Stimulated activated CD4-positive, alpha-beta T cell treated with anti-CD3 and anti-CD28 coated beads, Interleukin-1b, Interleukin-23, amount 100 ng/mL, for 48 hours (primary cell): Measurements from ENCODE around the gene FBXL12.
"Not testable (repeated sequence)": the region's sequence is repeated elsewhere in the genome, so short reads cannot be mapped to it uniquely, and the experiment has no call there.

Source experiments
- DNase-seq: peaks from one replicate; pipeline ENCODE4 v3.0.0-alpha.2; 2020

The FBXL12 gene

GRCh38 chr19:9791552-9792205, 27.2 kb downstream of the FBXL12 start:
- DNase-seq: peak; percentile 95

- DNase-seq: not testable (repeated sequence)
Observed at GRCh38 chr19:9791073-9791367, 27.9 kb downstream of the FBXL12 start.

- DNase-seq: not testable (repeated sequence)
Observed at GRCh38 chr19:9789579-9789978, 29.3 kb downstream of the FBXL12 start.

DNA sequence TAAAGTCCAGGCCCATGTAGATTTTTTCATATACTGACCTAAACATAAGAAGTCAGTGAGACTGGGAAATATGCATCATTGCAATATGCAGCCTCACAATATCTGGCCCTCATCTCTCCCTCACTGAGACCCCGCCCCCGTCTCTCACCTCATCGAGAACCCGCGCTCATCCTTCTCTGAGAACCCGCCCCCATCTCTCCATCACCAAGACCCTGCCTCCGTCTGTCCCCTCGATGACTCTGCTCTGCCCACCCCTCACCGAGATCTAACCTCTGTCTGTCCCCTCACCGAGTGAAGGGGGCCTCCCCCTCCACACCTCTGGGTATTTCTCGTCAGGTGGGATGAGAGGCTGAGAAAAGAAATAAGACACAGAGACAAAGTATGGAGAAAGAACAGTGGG, 29.8 kb downstream of the FBXL12 start:
- DNase-seq: no peak

DNA sequence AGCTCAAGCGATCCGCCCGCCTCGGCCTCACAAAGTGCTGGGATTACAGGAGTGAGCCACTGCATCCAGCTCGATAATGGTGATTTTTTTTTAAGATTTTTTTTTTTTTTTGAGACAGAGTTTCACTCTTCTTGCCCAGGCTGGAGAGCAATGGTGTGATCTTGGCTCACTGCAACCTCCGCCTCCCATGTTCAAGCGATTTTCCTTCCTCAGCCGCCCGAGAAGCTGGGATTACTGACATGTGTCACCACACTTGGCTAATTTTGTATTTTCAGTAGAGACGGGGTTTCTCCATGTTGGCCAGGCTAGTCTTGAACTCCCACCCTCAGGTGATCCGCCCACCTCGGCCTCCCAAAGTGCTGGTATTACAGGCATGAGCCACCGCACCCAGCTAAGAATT, 30.3 kb downstream of the FBXL12 start:
- not testable (repeated sequence) for DNase-seq

- no peak for DNase-seq
Observed at GRCh38 chr19:9786819-9787218, 32.1 kb downstream of the FBXL12 start.

DNA sequence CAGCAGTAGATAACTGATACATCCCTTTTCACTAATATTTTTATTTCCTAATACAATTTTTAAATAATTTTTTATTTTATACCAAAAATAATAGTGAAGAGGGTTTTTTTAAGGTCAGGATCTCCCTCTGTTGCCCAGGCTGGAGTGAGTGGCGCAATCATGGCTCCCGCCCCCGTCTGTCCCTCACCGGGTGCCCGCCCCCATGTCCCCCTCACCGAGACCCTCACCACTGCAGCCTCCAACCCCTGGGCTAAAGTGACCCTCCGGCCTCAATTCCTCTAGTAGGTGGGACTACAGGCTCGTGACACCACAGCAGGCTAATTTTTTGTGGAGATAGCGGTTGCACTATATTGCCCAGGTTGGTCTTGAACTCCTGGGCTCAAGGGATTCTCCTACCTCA, 32.5 kb downstream of the FBXL12 start:
- no peak for DNase-seq

- DNase-seq: peak; percentile 98
Observed at GRCh38 chr19:9785367-9786331, 33.2 kb downstream of the FBXL12 start.

- DNase-seq: not testable (repeated sequence)
Observed at GRCh38 chr19:9784163-9784496, 34.7 kb downstream of the FBXL12 start.

DNA sequence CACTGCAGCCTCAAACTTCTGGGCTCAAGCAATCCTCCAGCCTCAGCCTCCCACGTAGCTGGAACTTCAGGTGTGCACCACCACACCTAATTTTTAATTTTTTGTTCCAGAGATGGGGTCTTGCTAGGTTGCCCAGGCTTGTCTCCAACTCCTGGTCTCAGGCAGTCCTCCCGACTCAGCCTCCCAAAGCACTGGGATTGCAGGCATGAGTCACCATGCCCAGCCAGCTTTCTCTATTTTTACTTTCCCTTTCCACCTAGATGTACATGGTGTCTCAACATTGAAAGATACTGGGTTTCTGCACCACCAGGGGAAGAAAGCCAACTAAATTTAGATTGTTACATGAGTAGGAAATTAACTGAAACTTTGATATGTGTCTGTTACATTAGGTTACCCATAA, 36.5 kb downstream of the FBXL12 start:
- DNase-seq: no peak

DNA sequence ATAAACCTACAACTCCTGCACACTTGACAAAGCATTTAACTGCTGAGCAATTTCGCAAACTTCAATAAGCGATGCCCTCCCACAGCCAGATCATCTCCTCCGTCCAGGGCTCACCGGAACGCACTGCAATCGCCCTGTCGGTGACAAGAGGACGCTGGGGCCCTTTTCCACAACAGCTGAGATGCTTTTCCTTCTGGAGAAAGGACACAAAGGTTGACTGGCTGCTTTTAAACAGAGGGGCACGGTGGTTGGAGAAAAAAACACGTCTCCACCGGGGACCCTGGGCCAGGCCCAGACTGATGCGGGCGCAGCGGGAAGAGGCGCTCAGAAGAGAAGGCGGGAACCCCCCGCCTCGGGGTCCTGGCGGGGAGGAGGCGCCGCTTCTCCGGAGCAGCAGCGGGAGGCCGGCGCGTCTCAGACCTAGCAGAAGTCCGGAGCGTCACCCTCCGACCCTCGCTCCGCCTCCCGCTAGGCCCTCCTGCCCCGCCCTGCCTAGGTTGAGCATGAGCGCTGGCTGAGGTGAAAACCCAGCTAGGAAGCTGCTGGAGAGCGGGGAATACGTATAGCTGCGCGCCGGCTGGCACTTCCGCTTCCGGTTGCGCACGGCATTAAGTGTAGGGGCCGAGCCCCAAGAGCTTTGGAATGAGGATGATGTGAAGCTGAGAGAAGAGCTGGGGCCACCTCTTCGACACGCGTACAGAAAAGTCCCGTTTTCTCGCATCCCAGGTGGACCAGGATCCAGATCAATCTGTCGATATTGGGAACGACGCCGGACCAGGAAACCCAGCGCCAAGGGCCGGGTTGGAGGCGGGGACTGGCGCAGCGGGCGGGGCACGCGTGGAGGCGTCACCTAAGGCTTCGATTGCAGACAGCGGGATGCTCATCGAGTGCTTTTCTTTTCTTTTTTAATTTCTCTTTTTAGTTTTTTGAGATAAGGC, 50.4 kb downstream of the FBXL12 start, which contains the start of gene ZNF846:
TSS of gene ZNF846 (minus strand) at position 564 of the 938 bp plus-strand sequence. CDS start 3,788 bp downstream, outside the sequence.
- peak; percentile 94 for DNase-seq
